ENCODE results near the gene PXDC1. TPM values are rescaled to one million over a fixed set of nuclear protein-coding genes. Genes with fewer than 3 reads are reported as not detected.

PXDC1 gene
- total RNA-seq, 4 donors from 2014 or later = 8.8 to 47.1 (median 19.6) TPM

GRCh38 chr6:3784423-3784822, 32.9 kb upstream of the PXDC1 start:
- Histone ChIP-seq H3K36me3 (no peaks in the 10 kb centered on the region), H3K27ac (no peak overlapping the region), H3K4me1 (no peaks in the 10 kb centered on the region), H3K27me3 (no peaks in the 10 kb centered on the region), H3K4me3 (no peak overlapping the region), H3K9me3 (no peaks in the 10 kb centered on the region)
- no peak for DNase-seq
- intact Hi-C loops (cut with DNase I; ENCODE audit: low total_unique reads) (no loop called here), in situ Hi-C loops (cut with MboI; ENCODE audit: low sequenced_read_pairs in 4 of 4) (no loop called here)
- ATAC-seq = no peak
- TF ChIP-seq CTCF (IDR thresholded peaks at IDR 0.05 in 4 of 5, conservative IDR thresholded peaks at IDR 0.05 in 1 of 5) = no peak
- TF ChIP-seq POLR2A (IDR thresholded peaks at IDR 0.05) = no peak

GRCh38 chr6:3782876-3783832, 31.6 kb upstream of the PXDC1 start:
- ATAC-seq = peak; percentile 67 to 72
- intact Hi-C loops (cut with DNase I; ENCODE audit: low total_unique reads) = no loop called here
- in situ Hi-C loops (cut with MboI; ENCODE audit: low sequenced_read_pairs in 4 of 4) = no loop called here

GRCh38 chr6:3781504-3781903, 30.0 kb upstream of the PXDC1 start:
- DNase-seq (no peak), ATAC-seq (no peak)
- Histone ChIP-seq H3K27me3 (no peaks in the 10 kb centered on the region), H3K4me3 (no peak overlapping the region), H3K27ac (no peak overlapping the region), H3K4me1 (no peaks in the 10 kb centered on the region), H3K9me3 (no peaks in the 10 kb centered on the region), H3K36me3 (no peaks in the 10 kb centered on the region)
- TF ChIP-seq CTCF (IDR thresholded peaks at IDR 0.05 in 4 of 5, conservative IDR thresholded peaks at IDR 0.05 in 1 of 5) (no peak), POLR2A (IDR thresholded peaks at IDR 0.05) (no peak)
- in situ Hi-C loops (cut with MboI; ENCODE audit: low sequenced_read_pairs in 4 of 4) (no loop called here), intact Hi-C loops (cut with DNase I; ENCODE audit: low total_unique reads) (no loop called here)

More at GRCh38 chr6:3782876-3783832, 31.6 kb upstream of the PXDC1 start:
- no peaks in the 10 kb centered on the region for H3K27me3 ChIP-seq
- H3K36me3 ChIP-seq = no peaks in the 10 kb centered on the region
- H3K27ac ChIP-seq = peak overlapping the region in 1 of 4 donors; percentile 22
- H3K4me3 ChIP-seq = no peak overlapping the region
- DNase-seq = peak; percentile 18 to 44
- no peaks in the 10 kb centered on the region for H3K9me3 ChIP-seq
- TF ChIP-seq CTCF (IDR thresholded peaks at IDR 0.05 in 4 of 5, conservative IDR thresholded peaks at IDR 0.05 in 1 of 5) (no peak), POLR2A (IDR thresholded peaks at IDR 0.05) (no peak)
- H3K4me1 ChIP-seq = no peaks in the 10 kb centered on the region

- Histone ChIP-seq H3K27ac (no peak overlapping the region), H3K4me1 (no peaks in the 10 kb centered on the region), H3K9me3 (no peaks in the 10 kb centered on the region), H3K36me3 (no peaks in the 10 kb centered on the region), H3K27me3 (no peaks in the 10 kb centered on the region), H3K4me3 (no peak overlapping the region)
- no peak for ATAC-seq
- TF ChIP-seq CTCF (IDR thresholded peaks at IDR 0.05 in 4 of 5, conservative IDR thresholded peaks at IDR 0.05 in 1 of 5) (no peak), POLR2A (IDR thresholded peaks at IDR 0.05) (no peak)
- intact Hi-C loops (cut with DNase I; ENCODE audit: low total_unique reads) = no loop called here
- DNase-seq = no peak
- in situ Hi-C loops (cut with MboI; ENCODE audit: low sequenced_read_pairs in 4 of 4) = no loop called here
Measured at GRCh38 chr6:3779574-3779849, 28.0 kb upstream of the PXDC1 start.

All from gastrocnemius medialis (tissue), 4 donors.